GM21447 (cell line): Measurements from ENCODE around the gene DAW1.
"Not testable (repeated sequence)": the region's sequence is repeated elsewhere in the genome, so short reads cannot be mapped to it uniquely, and the experiment has no call there.

Experiments used
- ATAC-seq: cut with Tn5 transposase; IDR thresholded peaks from one replicate; pipeline ENCODE4 v1.9.1; 2021; ENCODE audit not compliant: unreplicated experiment

Gene DAW1

GRCh38 chr2:227871375-227871791 lies at the start of gene DAW1:
TSS of gene DAW1 (plus strand) at chr2:227871631. CDS start at chr2:227871690, 59 bp downstream.
- no peak for ATAC-seq

- no peak for ATAC-seq
Measured at GRCh38 chr2:227822416-227823003, 48.9 kb upstream of the DAW1 start.

GRCh38 chr2:227823922-227824321 lies 47.5 kb upstream of the DAW1 start:
- no peak for ATAC-seq

DNA sequence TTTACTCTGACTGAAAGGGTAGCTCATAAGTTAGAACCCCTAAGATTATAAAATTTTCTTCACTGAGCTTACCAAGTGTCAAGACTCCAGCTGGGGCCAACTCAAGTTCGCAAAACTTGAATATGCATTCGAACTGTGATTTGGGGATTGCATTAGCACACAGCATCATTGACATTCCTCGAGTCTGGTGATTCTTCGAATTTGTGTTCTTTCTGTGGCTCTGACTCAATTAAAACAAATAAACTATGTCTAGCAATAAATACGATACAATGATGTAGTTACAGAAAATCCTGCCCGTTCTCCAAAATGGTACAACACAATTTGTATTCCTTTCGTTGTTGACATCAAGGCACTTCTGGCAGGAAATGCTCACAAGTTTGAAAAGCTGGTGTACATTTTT lies 46.7 kb upstream of the DAW1 start:
- ATAC-seq, result no peak

DNA sequence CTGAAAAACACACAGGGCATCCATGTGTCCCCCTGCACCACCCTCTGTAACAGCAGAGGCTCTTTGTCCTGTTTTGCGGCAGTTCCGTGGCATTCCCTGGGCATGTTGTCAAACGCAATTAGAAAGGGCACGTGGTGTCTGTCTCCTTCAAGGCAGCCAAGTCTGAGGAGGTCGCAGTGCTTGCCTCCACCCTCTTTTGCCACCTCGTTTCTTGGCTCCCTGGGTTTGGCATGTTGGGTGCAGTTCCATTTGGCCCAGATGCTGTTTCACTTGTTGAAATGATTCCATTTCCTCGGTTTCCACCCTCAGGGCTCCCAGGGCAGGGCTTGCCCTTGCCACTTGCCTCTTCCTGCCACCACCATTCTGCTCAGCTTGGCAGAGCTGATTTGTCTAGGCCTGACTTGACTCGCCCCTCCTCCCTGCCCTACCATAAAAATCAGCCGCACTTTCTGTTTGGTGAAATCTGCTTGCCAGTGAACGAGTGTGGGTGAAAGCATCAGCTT lies 45.4 kb upstream of the DAW1 start:
- ATAC-seq, result no peak

DNA sequence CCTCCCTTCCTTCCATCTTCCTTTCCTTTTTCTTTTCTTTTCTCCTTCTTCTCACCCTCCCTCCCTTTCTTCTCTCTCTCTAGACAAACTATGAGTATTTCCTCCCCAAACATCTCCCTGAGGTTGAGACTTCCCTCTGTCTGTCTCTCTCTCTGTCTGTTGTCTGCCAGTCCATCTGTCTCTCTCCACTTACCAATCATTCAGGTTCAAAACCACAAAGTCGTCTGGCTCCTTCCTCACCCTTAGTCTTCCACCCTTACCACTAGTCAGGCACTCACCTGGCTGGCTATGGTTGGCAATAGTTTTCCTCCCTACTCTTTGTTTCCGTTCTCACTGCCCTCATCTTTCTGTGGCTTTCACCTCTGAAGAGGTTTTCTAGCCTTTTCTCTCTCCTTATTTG lies 44.9 kb upstream of the DAW1 start:
- no peak for ATAC-seq

GRCh38 chr2:227827143-227827542 lies 44.3 kb upstream of the DAW1 start:
- no peak for ATAC-seq

DNA sequence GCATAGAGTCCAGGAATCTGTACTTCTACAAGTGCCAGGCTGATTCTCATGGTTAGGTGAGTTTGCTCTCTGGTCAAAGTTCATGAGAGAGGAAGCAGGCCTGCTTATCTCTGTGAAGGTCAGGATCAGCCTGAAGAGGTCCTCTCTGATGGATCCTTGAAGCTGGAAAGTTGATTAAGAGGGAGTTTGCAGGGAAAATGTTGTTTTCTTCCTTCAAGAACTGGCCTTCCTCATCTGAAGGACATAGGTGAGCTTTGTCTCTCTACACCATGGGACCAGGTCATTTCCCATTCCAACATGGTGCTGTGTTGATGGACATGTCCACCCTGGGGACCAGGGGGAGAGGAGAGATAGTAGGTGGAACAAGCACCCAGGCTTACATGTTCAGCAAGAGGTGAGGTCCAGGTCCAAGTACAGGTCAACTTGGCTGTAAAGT lies 42.9 kb upstream of the DAW1 start:
- ATAC-seq, result no peak

DNA sequence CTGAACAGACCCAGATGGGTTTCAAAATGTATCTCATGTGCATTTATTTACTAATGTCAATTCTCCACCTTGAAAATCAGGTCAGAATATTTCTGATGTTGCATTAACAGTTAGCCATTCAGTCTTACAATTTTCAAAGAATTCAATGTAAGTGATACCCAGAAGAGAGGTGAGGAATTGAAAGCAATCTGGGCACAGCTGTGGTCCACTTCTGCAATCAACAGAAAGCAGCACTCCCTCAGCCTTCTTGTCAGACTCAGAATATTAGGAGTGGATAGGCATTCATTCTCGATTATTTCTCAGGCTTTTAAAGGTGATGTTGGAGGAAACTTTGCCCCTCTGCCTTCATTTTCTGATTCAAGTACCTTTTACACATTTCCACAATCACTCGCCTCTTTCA lies 42.1 kb upstream of the DAW1 start:
- no peak for ATAC-seq

GRCh38 chr2:227834423-227834822 lies 37.0 kb upstream of the DAW1 start:
- ATAC-seq, result no peak

GRCh38 chr2:227834916-227835650 lies 36.3 kb upstream of the DAW1 start:
- no peak for ATAC-seq

DNA sequence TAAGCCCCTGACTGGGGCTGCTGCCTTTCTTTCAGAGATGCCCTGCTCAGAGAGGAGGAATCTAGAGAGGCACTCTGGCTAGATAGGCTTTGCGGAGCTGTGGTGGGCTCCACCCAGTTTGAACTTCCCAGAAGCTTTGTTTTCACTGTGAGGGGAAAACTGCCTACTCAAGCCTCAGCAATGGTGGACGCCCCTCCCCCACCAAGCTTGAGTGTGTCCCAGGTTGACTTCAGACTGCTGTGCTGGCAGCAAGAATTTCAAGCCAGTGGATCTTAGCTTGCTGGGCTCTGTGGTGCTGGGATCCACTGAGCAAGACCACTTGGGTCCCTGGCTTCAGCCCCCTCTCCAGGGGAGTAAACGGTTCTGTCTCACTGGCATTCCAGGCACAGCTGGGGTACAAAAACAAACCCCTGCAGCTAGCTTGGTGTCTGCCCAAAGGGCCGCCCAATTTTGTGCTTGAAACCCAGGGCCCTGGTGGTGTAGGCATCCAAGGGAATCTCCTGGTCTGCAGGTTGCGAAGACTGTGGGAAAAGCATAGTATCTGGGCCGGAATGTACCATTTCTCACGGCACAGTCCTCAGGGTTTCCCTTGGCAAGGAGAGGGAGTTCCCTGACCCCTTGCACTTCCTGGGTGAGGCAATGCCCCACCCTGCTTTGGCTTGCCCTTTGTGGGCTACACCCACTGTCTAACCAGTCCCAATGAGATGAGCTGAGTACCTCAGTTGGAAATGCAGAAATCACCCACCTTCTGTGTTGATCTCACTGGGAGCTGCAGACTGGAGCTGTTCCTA lies 31.9 kb upstream of the DAW1 start:
- not testable (repeated sequence) for ATAC-seq

DNA sequence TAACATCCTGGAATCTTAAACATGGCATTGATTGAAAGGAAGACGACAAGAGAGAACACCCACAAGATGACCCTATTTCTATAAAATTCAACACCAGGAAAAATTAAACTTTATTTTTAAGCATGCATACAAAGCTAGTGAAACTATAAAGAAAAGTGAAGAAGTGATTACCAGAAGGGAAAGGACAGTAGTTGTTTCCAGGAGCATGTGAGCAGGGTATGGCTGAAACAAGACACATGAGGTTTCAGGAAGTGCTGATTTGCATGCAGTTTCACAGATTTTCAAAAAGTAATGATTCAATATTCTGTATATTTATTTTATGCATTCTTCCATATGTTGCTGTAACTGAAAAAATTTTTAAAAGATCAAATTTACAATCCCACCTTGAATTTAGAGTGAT lies 24.6 kb upstream of the DAW1 start:
- no peak for ATAC-seq

- no peak for ATAC-seq
Measured at GRCh38 chr2:227848146-227848545, 23.3 kb upstream of the DAW1 start.

GRCh38 chr2:227848586-227848985 lies 22.8 kb upstream of the DAW1 start:
- ATAC-seq, result no peak

DNA sequence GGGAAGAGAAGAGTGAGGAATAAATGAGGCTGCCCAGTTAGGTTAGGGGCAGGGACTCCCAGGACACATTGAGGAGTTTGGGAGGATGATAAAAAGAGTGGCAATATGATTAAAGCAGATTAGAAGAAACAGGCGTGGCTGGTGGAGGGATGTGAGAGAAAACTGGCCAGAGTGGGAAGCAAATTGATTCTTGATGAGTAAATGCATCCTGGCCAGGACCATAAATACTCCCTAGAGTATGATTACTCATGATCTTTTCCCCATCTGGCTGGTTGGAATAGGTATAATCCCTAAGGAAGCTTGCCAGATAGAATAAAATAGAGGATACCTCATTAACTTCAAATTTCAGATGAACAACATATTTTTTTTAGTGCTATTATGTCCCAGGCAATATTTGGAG lies 21.5 kb upstream of the DAW1 start:
- ATAC-seq, result no peak

DNA sequence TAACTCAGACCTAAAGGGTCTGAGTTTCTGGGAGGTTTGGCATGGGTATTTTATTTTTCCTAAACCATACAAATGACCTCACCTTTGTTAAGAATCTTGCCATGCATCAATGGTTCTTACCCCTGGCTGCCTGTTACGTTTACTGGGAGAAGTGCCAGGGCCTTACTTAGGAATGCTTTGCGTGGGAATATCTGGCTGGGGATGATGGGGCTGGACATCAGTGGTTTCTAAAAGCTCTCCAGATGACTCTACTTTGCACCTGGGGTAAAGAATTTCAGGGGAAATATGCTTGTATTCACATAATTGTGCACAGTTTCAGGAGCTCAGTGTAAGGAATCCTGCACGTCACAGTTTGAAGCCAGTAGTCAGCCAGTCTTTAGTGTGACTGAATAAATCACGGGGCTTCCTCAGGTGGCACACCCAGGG lies 18.2 kb upstream of the DAW1 start:
- no peak for ATAC-seq

GRCh38 chr2:227853765-227854271 lies 17.6 kb upstream of the DAW1 start:
- no peak for ATAC-seq

GRCh38 chr2:227855440-227855839 lies 16.0 kb upstream of the DAW1 start:
- ATAC-seq, result no peak

DNA sequence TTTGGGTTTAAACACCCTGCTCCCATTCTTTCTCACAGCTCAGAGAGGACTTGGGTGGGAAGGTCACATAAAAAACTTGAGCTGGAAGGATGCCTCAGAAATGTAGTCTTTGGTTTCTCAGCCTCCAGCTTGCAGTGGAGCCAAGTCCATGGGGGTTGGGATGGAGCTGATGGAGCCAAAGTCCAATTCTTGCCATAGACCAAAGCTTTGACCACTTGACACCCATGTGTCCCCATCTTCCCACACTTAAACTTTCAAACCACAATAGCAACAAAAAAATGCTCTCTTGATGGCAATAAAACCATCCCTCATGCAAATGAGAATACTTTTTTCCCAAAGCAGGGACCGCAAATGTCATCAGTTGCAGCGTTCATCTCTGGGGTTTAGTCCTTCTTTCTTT lies 14.7 kb upstream of the DAW1 start:
- no peak for ATAC-seq

GRCh38 chr2:227860221-227860641 lies 11.2 kb upstream of the DAW1 start:
- ATAC-seq, result no peak

GRCh38 chr2:227861011-227861410 lies 10.4 kb upstream of the DAW1 start:
- ATAC-seq, result no peak
